ENCODE measurements around the gene NT5C3A. TPM values are rescaled to one million over a fixed set of nuclear protein-coding genes. Genes with fewer than 3 reads are reported as not detected.
A peak's percentile ranks its signal among the peaks of the same experiment; 100 is the strongest.

Gene NT5C3A
- total RNA-seq, 1 donor from 2014 or later: 29.8 TPM

- Mint-ChIP-seq H3K36me3 (no peaks in the 10 kb centered on the region), H3K4me3 (no peak overlapping the region)
These were observed 8.9 kb downstream of the NT5C3A start for GRCh38 chr7:33053721-33054120.

DNA sequence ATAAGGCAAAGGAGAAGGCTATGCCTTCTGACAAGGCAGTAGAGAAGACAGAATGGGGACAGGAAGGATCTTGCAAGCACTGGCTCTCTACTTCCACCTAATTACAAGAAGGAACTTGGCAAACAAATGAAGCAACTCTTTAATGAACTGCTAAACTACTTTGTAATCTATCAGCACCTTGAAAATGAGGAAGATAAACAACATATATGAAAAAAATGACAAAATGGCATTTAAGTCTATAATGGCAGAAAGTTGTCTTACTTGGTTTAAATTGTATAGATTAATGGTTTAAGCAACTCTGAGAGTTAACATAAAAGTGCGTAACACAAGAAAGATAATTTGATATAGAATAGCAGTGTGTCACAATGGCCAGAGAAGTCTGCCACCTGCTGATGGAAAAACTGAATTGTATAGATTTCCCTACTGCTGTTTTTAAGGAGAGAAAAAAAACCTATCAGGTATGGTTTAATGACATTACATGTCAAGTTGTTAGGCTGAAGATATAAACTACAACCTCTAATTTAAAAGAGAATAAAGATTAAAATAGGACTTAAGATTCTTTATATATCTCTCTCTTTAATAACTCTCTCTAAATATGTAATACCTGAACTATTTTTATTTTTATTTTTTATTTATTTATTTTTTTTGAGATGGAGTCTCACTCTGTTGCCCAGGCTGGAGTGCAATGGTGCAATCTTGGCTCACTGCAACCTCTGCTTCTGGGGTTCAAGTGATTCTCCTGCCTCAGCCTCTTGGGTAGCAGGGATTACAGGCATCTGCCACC lies 11.8 kb downstream of the NT5C3A start:
- TF ChIP-seq CTCF (IDR thresholded peaks at IDR 0.05; ENCODE audit: unreplicated experiment): peak; percentile 47
- Mint-ChIP-seq H3K9me3 (no peaks in the 10 kb centered on the region), H3K27ac (peak overlapping the region; percentile 75), H3K36me3 (no peaks in the 10 kb centered on the region), H3K27me3 (ENCODE audit: low read depth) (no peaks in the 10 kb centered on the region), H3K4me1 (peaks cover 7% of the 10 kb centered on the region), H3K4me3 (no peak overlapping the region)
- DNase-seq (ENCODE audit: low spot score in 2 of 2, unreplicated experiment in 2 of 2): no peak

More at GRCh38 chr7:33053721-33054120, 8.9 kb downstream of the NT5C3A start:
- Mint-ChIP-seq H3K4me1 (peaks cover 11% of the 10 kb centered on the region), H3K27ac (peak overlapping the region; percentile 25), H3K9me3 (no peaks in the 10 kb centered on the region), H3K27me3 (ENCODE audit: low read depth) (no peaks in the 10 kb centered on the region)
- no peak for TF ChIP-seq CTCF (IDR thresholded peaks at IDR 0.05; ENCODE audit: unreplicated experiment)
- DNase-seq (ENCODE audit: low spot score in 2 of 2, unreplicated experiment in 2 of 2): no peak

- H3K36me3 Mint-ChIP-seq: peaks cover 2% of the 10 kb centered on the region
- no peaks in the 10 kb centered on the region for H3K9me3 Mint-ChIP-seq
- no peak overlapping the region for H3K4me3 Mint-ChIP-seq
- no peaks in the 10 kb centered on the region for H3K27me3 Mint-ChIP-seq (ENCODE audit: low read depth)
- no peak for DNase-seq (ENCODE audit: low spot score in 2 of 2, unreplicated experiment in 2 of 2)
- H3K27ac Mint-ChIP-seq: no peak overlapping the region
- TF ChIP-seq CTCF (IDR thresholded peaks at IDR 0.05; ENCODE audit: unreplicated experiment): no peak
- peaks cover 18% of the 10 kb centered on the region for H3K4me1 Mint-ChIP-seq
These were observed 13.9 kb downstream of the NT5C3A start for GRCh38 chr7:33048704-33049103.

DNA sequence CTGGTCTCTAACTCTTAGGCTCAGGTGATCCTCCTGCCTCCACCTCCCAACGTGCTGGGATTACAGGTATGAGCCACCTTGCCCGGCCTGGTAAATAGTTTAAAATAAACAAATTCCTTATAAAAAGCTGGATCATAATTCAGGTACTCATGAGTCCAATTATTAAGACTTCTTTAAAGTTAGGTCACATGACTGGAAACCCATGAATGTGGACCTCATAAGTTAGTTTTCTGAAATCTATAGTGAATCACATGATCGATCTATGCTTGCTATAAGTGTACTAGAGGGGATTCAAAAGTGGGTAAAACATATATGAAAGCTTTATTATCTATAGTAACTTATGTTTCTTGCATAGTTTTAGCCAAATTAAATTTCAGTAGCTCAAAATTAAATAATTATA lies 14.3 kb downstream of the NT5C3A start:
- Mint-ChIP-seq H3K4me3 (no peak overlapping the region), H3K9me3 (no peaks in the 10 kb centered on the region), H3K4me1 (peaks cover 21% of the 10 kb centered on the region), H3K27ac (no peak overlapping the region), H3K36me3 (peaks cover 2% of the 10 kb centered on the region), H3K27me3 (ENCODE audit: low read depth) (no peaks in the 10 kb centered on the region)
- no peak for TF ChIP-seq CTCF (IDR thresholded peaks at IDR 0.05; ENCODE audit: unreplicated experiment)
- no peak for DNase-seq (ENCODE audit: low spot score in 2 of 2, unreplicated experiment in 2 of 2)

- H3K27ac Mint-ChIP-seq: no peak overlapping the region
- no peak overlapping the region for H3K4me3 Mint-ChIP-seq
- no peaks in the 10 kb centered on the region for H3K9me3 Mint-ChIP-seq
- H3K36me3 Mint-ChIP-seq: peaks cover 2% of the 10 kb centered on the region
- H3K27me3 Mint-ChIP-seq (ENCODE audit: low read depth): no peaks in the 10 kb centered on the region
- H3K4me1 Mint-ChIP-seq: peaks cover 22% of the 10 kb centered on the region
- no peak for DNase-seq (ENCODE audit: low spot score in 2 of 2, unreplicated experiment in 2 of 2)
- no peak for TF ChIP-seq CTCF (IDR thresholded peaks at IDR 0.05; ENCODE audit: unreplicated experiment)
These were observed 17.6 kb downstream of the NT5C3A start for GRCh38 chr7:33044986-33045385.
